HG03108 (cell line): ENCODE results near the gene NOD1.
"Not testable (repeated sequence)": the region's sequence is repeated elsewhere in the genome, so short reads cannot be mapped to it uniquely, and the experiment has no call there.

Source experiments
- ATAC-seq: cut with Tn5 transposase; IDR thresholded peaks from one replicate; pipeline ENCODE4 v1.9.1; 2021; ENCODE audit warnings: moderate library complexity; ENCODE audit not compliant: unreplicated experiment

The NOD1 gene

GRCh38 chr7:30504301-30505173 lies 26.0 kb upstream of the NOD1 start, which contains the start of gene GGCT:
GGCT (minus strand) TSS chr7:30504829; CDS start chr7:30504709, 120 bp downstream.
- peak; percentile 97 for ATAC-seq

DNA sequence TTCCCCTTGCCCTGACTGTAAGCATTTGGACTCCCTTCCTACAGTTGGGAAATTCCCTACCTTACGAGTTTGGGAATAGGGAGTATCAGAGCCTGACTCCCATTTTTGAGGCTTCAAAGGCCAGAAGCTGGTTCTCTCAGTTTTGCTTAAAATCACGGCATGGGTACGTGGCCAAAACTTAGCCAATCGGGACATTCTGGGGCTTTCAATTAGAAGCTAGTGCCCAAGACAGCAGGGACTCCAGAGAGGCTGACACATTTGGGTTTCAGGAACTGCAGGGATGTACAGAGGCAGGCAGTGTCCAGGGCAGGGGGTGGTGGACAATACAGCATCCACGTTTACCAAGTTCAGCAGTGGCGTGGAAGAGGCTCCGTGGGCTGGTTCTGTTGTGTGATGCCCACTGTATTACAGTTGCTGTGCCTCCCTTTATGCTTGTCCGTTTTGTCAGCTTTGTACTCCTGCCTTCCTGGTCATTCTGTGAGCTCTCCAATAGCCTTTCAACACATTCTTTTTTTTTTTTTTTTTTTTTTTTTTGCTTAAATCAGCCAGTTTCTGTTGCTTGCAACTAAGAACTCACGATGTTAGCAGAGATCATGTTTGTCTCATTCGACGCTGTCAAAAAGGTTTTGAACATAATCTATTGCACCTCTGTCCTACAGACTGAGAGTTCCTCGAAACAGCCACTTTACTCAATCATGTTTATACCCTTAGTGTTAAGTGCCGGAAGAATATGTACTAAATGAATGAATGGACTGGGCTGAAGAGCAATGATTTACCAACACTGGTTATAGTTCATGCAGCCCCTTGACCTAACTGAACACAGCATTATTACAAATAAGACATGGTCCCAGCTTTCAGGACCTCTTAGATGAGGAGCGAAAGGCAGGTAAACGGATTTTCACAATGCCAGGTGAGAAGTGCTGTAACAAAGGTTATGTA lies 25.0 kb upstream of the NOD1 start:
- no peak for ATAC-seq

DNA sequence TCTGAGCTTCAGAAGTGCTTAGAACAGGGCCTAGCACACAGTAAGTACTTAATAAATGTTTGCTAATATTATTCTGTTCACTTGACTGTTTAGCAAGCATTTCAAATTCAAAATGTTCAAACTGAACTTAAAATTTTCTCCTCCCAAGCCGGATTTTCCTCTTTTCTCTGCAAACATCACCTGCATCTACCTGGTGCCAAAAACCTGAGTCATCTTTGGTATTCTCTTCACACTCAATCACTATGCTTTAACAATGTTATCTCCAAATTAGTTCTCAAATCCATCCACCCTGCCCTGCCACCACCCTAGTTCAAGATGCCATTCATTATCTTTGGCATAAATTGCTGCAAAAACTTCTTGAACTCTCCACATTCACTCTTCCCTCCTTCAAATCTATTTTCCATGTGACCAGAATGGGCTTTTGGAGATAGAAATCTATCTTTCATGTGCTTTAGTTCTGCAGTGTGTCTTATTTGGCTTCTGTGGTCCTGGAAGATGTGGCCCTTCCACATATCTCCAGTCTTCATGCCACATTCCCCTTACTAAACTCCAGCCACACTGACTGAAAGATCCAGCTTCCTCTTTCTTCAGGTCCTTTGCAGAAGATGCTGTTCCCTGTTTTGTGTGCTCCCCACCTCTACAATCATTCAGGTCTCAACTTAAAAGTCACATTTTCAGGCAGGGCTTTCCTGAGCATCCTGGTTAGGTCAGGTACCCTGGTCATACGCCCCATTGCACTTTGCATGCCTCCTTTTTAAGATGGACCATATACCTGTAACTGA lies 24.1 kb upstream of the NOD1 start:
- ATAC-seq, result no peak

DNA sequence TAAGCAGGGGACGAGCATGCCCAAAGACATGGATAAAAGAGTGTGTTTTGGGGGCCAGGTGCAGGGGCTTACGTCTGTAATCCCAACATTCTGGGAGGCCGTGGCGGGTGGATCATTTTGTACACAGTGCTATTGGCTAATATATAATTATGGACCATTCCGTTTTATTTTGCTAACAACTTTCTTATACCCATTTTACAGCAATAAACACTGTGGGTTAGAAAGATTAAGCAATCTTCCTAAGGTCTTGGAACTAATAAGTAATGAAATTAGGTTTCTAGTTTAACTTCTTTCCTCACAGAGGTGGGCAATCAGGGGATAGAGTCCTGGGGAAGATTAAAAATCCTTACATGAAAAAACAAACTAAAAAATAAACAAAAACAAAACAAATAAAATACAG lies 22.7 kb upstream of the NOD1 start:
- ATAC-seq, result no peak

- ATAC-seq, result no peak
These were observed 14.6 kb upstream of the NOD1 start for GRCh38 chr7:30493228-30493627.

DNA sequence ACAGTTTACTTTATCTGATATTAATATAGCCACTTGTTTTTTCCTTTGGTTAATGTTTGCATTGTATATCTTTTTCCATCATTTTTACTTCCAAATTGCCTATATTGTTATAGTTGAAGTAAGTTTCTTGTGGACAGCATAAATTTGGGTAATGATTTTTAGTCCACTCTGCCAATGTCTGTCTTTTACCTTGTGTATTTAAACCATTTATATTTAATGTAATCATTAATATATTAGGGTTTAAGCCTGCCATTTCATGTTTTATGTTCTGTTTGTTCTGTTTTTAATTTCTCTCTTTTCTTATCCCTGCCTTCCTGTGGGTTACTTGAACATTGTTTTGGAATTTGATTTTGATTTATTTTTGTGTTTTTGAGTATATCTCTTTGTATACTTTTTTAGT lies 12.8 kb upstream of the NOD1 start:
- ATAC-seq, result no peak

DNA sequence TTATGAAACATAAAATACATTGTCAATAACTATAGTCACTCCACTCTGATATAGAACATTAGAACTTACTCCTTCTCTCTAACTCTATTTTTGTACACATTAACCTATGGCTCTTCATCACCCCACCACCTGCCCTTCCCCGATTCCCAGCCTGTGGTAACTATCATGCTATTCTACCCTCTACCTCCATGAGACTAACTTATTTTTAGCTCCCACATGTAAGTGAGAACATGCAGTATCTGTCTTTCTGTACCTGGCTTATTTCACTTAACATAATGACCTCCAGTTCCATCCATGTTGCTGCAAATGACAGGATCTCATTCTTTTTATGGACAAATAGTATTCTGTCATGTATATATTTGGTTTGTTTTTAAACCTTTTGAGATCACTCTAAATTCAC lies 8.8 kb upstream of the NOD1 start:
- no peak for ATAC-seq

- ATAC-seq, result no peak
These were observed 7.1 kb upstream of the NOD1 start for GRCh38 chr7:30485667-30486066.

GRCh38 chr7:30481416-30481815 lies 2.8 kb upstream of the NOD1 start:
- ATAC-seq, result not testable (repeated sequence)

DNA sequence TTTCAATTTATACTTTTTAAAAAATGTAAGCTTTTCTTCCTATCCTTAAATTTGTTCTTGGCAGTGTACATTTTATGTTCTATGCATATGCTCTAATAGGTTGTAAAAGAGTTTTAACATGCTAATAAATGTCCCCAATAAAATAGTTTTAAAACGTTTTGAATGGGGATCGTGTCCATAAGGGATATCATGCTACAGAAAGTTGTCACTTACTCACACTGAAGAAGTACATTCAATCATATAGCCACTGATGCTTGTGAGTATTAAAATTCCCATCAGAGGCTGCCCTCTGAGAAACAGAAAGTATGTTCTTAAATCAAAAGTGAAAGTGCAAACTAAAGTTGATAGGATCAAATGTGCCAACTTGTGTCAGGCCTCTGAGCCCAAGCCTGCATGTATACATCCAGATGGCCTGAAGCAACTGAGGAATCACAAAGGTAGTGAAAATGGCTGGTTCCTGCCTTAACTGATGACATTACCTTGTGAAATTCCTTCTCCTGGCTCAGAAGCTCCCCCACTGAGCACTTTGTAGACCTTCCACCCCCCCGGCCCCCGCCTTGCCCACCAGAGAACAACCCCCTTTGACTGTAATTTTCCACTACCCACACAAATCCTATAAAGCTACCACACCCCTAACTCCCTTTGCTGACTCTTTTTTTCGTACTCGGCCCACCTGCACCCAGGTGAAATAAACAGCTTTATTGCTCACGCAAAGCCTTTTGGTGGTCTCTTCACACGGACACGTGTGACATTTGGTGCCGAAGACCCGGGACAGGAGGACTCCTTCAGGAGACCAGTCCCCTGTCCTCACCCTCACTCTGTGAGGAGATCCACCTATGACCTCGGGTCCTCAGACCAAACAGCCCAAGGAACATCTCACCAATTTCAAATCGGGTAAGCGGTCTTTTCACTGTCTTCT lies 877 bp upstream of the NOD1 start:
- ATAC-seq, result no peak

GRCh38 chr7:30476459-30477145 lies 2.0 kb downstream of the NOD1 start:
- no peak for ATAC-seq

DNA sequence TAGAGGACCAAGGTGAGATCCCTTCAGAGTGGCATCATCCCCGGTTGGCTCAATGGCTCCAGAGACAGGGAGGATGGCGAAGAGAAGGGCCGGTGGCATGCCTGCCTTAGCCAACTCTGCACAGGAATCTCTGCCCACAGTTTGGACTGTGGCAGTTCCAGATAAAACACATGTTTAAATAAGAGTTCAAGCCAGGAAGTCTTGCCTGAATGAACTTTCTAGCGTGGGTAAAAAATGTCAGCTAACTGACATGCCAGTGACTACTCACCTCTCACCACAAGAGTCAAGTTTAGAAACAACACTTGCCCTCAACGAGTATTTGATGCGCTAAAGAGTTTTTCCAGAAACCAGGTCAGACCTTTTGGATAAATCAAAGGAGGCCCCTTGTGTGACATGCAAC lies 3.0 kb downstream of the NOD1 start:
- no peak for ATAC-seq

DNA sequence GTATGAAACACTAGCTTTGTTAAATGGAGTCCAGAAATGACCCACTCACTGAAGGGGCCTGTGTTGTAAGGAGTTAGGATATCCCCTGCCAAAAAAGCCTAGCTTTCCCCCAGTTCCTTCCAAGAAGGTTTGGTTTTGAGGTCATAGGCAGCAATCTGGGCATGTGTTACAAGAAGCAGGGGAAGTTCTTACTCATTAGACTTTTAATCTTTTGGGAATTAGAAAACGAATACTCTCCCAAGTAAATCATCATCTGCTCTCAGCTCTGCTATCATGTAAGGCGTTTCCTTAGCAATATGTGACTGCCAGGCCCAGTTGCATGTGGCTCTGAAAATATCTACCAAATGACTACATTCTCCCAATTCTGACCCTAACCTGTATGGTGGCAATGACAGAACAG lies 3.7 kb downstream of the NOD1 start:
- ATAC-seq, result no peak

GRCh38 chr7:30474485-30474884 lies 4.1 kb downstream of the NOD1 start:
- ATAC-seq, result no peak

GRCh38 chr7:30473903-30474302 lies 4.7 kb downstream of the NOD1 start:
- no peak for ATAC-seq

- ATAC-seq, result no peak
These were observed 5.5 kb downstream of the NOD1 start for GRCh38 chr7:30472784-30473775.

DNA sequence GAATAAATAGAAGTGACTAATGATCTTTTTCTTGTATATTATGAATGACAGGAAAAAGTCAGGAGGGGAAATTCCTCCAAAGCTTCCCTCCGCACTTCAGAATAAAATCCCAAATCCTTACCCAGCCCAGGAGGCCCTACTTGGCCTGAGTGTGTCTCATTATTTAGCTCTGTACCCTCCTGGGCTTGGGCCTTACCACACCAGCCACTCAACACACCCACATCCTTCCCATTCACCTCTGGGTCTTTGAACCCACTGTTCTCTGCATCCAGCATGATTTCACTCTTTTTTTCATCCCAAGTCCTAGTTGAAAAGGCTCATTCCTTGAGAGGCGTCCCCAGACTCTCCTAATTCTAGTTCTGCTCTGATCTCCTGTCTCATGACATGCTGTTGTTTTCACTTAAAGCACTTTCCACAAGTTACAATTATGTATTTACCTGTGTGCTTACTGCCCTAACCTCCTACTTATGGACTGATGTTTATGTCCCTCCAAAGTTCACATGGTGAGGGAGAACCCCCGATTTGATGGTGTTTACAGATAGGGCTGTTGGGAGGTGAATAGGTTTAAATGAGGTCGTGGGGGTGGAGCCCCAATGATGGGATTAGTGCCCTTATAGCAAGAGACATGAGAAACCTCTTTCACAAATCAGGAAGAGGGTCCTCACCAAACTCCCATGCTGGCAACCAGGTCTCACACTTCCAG lies 6.4 kb downstream of the NOD1 start:
- ATAC-seq, result no peak

GRCh38 chr7:30471205-30471604 lies 7.4 kb downstream of the NOD1 start:
- ATAC-seq, result no peak
